Fibroblast of skin of left quadriceps (primary cell): Measurements from ENCODE around the gene OR5AU1.
A peak's percentile ranks its signal among the peaks of the same experiment; 100 is the strongest.

Experiments
- DNase-seq, 2 experiments: peaks; one replicate each; pipeline ENCODE4 v3.0.0-alpha.2; 2013; ENCODE audit warnings: low read depth in 2 of 2

OR5AU1 gene

GRCh38 chr14:21155963-21156362, at the start of gene OR5AU1:
OR5AU1 (minus strand) TSS chr14:21156063; CDS start chr14:21155872, 191 bp downstream.
- no peak for DNase-seq

- DNase-seq: no peak
These were observed 49.3 kb upstream of the OR5AU1 start for GRCh38 chr14:21205026-21205677.

- DNase-seq: no peak
These were observed 48.5 kb upstream of the OR5AU1 start for GRCh38 chr14:21204167-21205025.

GRCh38 chr14:21203470-21204166, 47.8 kb upstream of the OR5AU1 start:
- DNase-seq: no peak

- DNase-seq: no peak
These were observed 46.8 kb upstream of the OR5AU1 start for GRCh38 chr14:21202463-21203358.

GRCh38 chr14:21201732-21202462, 46.0 kb upstream of the OR5AU1 start:
- no peak for DNase-seq

GRCh38 chr14:21200752-21201461, 45.0 kb upstream of the OR5AU1 start:
- no peak for DNase-seq

GRCh38 chr14:21199611-21200560, 44.0 kb upstream of the OR5AU1 start:
- DNase-seq: peak in 1 of 2 experiments; percentile 21

GRCh38 chr14:21197418-21198205, 41.7 kb upstream of the OR5AU1 start:
- no peak for DNase-seq

GRCh38 chr14:21194597-21194996, 38.7 kb upstream of the OR5AU1 start:
- DNase-seq: no peak

- DNase-seq: no peak
These were observed 37.1 kb upstream of the OR5AU1 start for GRCh38 chr14:21192875-21193535.

GRCh38 chr14:21192447-21192822, 36.6 kb upstream of the OR5AU1 start:
- DNase-seq: no peak

- DNase-seq: peak in 1 of 2 experiments; percentile 7
These were observed 36.1 kb upstream of the OR5AU1 start for GRCh38 chr14:21191809-21192446.

GRCh38 chr14:21191261-21191808, 35.5 kb upstream of the OR5AU1 start:
- no peak for DNase-seq

- DNase-seq: no peak
These were observed 29.6 kb upstream of the OR5AU1 start for GRCh38 chr14:21185491-21185890.

- no peak for DNase-seq
These were observed 28.4 kb upstream of the OR5AU1 start for GRCh38 chr14:21184254-21184653.

GRCh38 chr14:21182166-21182565, 26.3 kb upstream of the OR5AU1 start:
- no peak for DNase-seq
